Measurements from ENCODE around the gene KLF6.

DNA sequence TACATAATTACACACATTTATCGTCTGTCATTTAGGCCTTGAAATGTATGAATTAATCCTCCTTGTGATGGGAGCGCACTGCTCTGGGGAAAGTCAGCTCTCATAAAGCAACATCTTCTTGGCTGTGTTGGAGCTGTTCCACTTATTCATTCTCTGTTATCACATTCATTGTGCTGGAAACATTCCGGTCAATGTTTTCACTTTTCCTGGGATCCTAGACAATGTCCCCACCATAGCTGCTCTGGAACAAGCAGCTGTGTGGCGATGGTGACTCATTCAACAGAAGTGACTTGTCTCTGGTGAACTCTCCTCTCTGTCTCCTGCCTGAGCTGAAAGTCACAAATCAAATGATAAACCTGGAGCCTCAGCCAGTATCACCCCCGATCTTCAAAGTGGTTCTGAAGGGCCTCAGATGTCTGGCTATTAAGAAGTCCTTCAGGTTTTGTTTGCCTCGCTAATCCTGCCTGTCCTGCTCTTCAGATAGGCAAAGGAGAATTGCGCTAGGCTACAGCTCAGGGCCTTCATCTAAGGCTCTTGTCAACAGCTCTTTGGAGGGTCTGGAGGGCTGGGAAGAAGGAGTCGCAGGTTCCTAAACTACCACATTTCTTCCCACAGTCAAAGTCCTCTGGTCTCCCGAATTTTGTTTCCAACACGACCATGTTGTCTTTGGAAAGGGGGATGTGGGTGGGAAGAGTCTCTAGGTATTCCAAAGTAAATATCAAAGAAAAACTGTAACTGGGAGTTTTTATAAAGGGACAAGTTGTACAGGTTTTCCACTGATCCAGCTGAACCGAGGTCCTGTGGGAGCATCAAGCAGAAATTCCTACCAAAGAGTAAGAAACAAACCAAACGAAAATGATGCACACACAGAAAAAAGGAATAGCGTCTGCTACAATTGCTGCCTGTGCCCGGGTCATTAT lies 29.3 kb downstream of the KLF6 start:
- TF ChIP-seq, protein P1, sequence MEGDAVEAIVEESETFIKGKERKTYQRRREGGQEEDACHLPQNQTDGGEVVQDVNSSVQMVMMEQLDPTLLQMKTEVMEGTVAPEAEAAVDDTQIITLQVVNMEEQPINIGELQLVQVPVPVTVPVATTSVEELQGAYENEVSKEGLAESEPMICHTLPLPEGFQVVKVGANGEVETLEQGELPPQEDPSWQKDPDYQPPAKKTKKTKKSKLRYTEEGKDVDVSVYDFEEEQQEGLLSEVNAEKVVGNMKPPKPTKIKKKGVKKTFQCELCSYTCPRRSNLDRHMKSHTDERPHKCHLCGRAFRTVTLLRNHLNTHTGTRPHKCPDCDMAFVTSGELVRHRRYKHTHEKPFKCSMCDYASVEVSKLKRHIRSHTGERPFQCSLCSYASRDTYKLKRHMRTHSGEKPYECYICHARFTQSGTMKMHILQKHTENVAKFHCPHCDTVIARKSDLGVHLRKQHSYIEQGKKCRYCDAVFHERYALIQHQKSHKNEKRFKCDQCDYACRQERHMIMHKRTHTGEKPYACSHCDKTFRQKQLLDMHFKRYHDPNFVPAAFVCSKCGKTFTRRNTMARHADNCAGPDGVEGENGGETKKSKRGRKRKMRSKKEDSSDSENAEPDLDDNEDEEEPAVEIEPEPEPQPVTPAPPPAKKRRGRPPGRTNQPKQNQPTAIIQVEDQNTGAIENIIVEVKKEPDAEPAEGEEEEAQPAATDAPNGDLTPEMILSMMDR (IDR thresholded peaks at IDR 0.05; ENCODE audit: low read length), result no peak
- no peak for TF ChIP-seq EZH2 (IDR thresholded peaks at IDR 0.05; ENCODE audit: borderline replicate concordance, low read length)

Data from OCI-LY1 (cell line).